IPS-18c (cell line): ENCODE results near the gene ANGEL1.

ENCODE experiments used
- H3K4me3 ChIP-seq: 2 replicates; pipeline ENCODE4 v1.7.0; 2013; ENCODE audit warnings: low read depth, mild to moderate bottlenecking, low read length, moderate library complexity; ENCODE audit not compliant: insufficient read depth
- H3K9me3 ChIP-seq: one replicate; pipeline ENCODE4 v1.6.1; 2013; ENCODE audit warnings: mild to moderate bottlenecking, low read length, moderate library complexity; ENCODE audit not compliant: control insufficient read depth, insufficient read depth

The ANGEL1 gene

GRCh38 chr14:76761136-76761959 is 51.3 kb downstream of the ANGEL1 start, which contains the start of gene VASH1:
TSS of gene VASH1 (plus strand) at chr14:76761468. CDS start at chr14:76762822, 1,354 bp downstream.
- Histone ChIP-seq H3K9me3 (no peaks in the 10 kb centered on the region), H3K4me3 (peak within 1 kb of the TSS; percentile 69)

DNA sequence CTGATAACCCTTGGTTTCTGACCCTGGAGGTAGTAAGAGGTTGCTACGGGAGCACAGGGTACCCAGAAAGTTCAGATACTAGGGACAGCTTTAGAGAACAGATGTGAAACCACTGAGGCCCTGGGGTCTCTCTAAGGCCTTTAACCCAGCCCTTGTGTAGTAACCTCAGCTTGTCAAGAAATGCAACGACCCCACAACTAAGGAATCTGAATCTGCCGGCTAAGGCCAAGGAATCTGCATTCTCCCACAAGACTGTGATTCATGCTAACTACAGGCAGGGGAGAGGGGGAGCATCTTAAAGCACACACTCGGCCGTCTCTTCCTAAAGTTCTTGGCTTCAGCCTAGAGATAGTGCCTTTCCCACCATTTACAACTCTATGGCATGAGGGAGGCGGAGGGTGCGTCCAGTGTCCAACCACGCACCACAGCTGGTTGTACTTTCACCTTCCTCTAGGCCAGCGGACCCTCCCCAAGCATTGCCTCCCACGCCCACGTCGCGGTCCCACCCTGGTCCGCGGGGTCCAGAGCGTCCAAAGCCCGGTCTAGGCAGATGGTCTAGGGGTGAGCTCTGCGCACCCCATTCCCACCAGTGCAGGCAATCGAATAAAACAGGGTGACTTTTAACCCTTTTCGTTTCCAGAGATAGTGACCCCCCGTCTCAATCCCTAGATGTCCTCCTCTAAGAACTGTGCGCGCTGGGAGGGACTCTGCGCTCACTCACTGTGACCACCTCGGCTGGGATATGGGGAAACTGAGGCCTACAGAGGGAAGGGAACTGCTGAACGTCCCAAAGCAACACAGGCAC is 52.1 kb downstream of the ANGEL1 start:
- Histone ChIP-seq H3K9me3 (no peaks in the 10 kb centered on the region), H3K4me3 (peak overlapping the region; percentile 69)

GRCh38 chr14:76759589-76759988 is 53.1 kb downstream of the ANGEL1 start:
- no peaks in the 10 kb centered on the region for H3K9me3 ChIP-seq
- no peak overlapping the region for H3K4me3 ChIP-seq

DNA sequence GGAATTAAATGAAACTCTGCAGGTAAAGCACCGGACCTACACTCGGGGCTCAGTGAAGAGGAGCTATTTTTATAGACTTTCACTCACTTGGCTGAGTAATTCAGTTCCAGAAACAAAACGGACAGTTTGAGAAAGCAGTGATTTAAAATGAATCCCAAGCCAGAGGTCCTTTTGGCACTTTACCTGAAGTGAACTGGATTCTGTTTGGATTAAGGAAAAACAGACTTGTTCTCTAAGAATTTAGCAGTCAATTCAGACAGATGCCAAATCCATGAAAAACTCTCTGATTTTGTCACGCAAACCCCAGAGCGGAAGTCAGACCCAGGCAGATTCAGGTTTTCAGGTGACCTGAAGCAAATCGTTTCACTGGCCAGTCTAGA is 56.3 kb downstream of the ANGEL1 start:
- Histone ChIP-seq H3K9me3 (no peaks in the 10 kb centered on the region), H3K4me3 (no peak overlapping the region)

- H3K4me3 ChIP-seq, result no peak overlapping the region
Observed at GRCh38 chr14:76755610-76756370, 56.9 kb downstream of the ANGEL1 start.

GRCh38 chr14:76754586-76754985 is 58.1 kb downstream of the ANGEL1 start:
- no peaks in the 10 kb centered on the region for H3K9me3 ChIP-seq
- no peak overlapping the region for H3K4me3 ChIP-seq

More at GRCh38 chr14:76755610-76756370, 56.9 kb downstream of the ANGEL1 start:
- no peaks in the 10 kb centered on the region for H3K9me3 ChIP-seq

- H3K4me3 ChIP-seq, result no peak overlapping the region
- H3K9me3 ChIP-seq, result no peaks in the 10 kb centered on the region
Observed at GRCh38 chr14:76753541-76754198, 59.0 kb downstream of the ANGEL1 start.

GRCh38 chr14:76752744-76753143 is 59.9 kb downstream of the ANGEL1 start:
- no peaks in the 10 kb centered on the region for H3K9me3 ChIP-seq
- no peak overlapping the region for H3K4me3 ChIP-seq

GRCh38 chr14:76742966-76743365 is 69.7 kb downstream of the ANGEL1 start:
- no peak overlapping the region for H3K4me3 ChIP-seq
- H3K9me3 ChIP-seq, result peaks cover 6% of the 10 kb centered on the region

DNA sequence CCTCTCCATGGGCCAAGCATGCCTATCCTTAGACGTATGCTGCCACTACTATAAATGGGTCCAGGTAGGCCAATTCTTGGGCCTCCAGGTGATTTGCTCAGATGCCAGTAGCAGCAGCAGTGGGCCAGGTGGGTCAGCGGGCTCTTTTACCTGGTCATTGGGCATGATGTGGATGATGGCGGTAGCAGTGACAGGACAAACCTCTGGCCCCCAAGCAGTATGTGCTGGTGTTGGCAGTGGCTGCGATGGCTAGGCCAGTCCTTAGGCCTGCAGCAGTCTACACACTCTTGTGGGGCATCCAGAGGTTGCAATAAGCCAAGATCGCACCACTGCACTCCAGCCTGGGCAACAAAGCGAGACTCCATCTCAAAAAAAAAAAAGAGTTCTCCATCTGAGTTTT is 70.5 kb downstream of the ANGEL1 start:
- H3K4me3 ChIP-seq, result no peak overlapping the region
- peaks cover 6% of the 10 kb centered on the region for H3K9me3 ChIP-seq

DNA sequence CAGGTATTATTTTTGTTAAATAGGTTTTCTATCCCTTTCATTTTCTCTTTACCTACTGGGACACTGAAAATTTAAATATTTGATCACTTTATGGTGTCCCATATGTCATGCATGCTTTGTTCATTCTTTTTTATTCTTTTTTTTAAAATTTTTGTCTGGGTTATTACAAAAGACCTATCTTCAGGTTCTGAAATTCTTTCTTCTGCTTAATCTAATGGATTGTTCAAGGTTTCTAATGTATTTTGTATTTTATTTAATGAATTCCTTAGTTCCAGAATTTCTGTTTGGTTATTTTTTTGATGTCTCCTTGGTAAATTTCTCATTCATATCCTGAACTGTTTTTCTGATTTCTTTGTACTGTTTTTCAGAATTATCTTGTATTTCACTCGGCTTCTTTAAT is 71.6 kb downstream of the ANGEL1 start:
- no peak overlapping the region for H3K4me3 ChIP-seq
- peaks cover 6% of the 10 kb centered on the region for H3K9me3 ChIP-seq
